Loucy (cell line): ENCODE results near the gene PLXNA2.

Experiments
- EZH2phosphoT487 ChIP-seq: fragments of 200-600 bp; IDR thresholded peaks from 2 replicates; pipeline ENCODE4 v1.6.1; 2018; ENCODE audit warnings: antibody characterized with exemption, mild to moderate bottlenecking, moderate library complexity, borderline replicate concordance
- TF ChIP-seq, protein P1 (sequence below): fragments of 200-600 bp; sonication (generic); conservative IDR thresholded peaks from 2 replicates; pipeline ENCODE4 v1.5.1; 2014; ENCODE audit warnings: mild to moderate bottlenecking, antibody characterized with exemption, low read length

DNA sequence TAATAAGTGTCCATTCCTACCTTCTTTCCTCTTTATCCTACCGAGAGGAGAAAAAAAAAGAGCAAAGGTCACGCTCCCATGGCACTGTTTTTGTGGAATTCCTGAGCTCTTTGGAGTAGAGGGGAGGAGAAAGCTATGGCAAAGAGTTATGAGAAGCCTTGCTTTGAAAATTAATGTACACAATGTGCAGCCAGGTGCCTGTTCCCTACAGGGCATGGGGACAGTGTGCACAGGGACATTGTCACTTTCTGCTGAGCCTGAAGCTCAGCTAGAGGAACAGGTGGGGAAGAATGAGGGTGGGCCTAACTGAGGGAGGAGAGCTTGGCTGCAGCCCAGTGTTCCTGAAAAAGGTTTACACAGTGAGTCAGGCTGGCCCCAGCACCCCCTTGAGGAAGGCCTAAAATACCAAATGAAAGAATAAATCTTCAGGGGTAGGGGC is 66.1 kb downstream of the PLXNA2 start:
- TF ChIP-seq, protein P1, sequence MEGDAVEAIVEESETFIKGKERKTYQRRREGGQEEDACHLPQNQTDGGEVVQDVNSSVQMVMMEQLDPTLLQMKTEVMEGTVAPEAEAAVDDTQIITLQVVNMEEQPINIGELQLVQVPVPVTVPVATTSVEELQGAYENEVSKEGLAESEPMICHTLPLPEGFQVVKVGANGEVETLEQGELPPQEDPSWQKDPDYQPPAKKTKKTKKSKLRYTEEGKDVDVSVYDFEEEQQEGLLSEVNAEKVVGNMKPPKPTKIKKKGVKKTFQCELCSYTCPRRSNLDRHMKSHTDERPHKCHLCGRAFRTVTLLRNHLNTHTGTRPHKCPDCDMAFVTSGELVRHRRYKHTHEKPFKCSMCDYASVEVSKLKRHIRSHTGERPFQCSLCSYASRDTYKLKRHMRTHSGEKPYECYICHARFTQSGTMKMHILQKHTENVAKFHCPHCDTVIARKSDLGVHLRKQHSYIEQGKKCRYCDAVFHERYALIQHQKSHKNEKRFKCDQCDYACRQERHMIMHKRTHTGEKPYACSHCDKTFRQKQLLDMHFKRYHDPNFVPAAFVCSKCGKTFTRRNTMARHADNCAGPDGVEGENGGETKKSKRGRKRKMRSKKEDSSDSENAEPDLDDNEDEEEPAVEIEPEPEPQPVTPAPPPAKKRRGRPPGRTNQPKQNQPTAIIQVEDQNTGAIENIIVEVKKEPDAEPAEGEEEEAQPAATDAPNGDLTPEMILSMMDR, result no peak
- TF ChIP-seq EZH2phosphoT487, result no peak
